HG03520 (cell line): ENCODE results near the gene SLC29A3.
"Not testable (repeated sequence)": the region's sequence is repeated elsewhere in the genome, so short reads cannot be mapped to it uniquely, and the experiment has no call there.

ENCODE experiments used
- ATAC-seq: cut with Tn5 transposase; IDR thresholded peaks from one replicate; pipeline ENCODE4 v1.9.1; 2021; ENCODE audit warnings: mild to moderate bottlenecking, moderate library complexity; ENCODE audit not compliant: unreplicated experiment

The SLC29A3 gene

DNA sequence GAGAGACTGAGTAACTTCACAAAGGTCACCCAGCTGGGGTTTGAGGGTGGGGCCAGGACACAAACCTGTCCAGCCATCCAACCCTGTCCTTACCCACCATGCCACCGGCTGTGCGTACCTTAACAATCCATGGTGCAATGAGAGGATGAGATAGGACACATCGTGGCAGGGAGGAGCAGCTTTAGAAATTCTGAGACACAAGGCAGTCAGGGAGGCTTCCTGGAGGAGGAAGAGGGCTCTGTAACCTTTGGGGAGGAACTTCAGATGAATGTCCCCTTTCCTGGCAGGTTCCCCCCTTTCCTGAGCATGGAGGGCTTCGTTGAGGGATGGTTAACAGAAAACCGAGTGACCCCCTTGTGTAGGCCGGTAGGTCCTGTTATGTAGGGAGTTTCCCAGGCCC is 35.6 kb upstream of the SLC29A3 start:
- no peak for ATAC-seq

DNA sequence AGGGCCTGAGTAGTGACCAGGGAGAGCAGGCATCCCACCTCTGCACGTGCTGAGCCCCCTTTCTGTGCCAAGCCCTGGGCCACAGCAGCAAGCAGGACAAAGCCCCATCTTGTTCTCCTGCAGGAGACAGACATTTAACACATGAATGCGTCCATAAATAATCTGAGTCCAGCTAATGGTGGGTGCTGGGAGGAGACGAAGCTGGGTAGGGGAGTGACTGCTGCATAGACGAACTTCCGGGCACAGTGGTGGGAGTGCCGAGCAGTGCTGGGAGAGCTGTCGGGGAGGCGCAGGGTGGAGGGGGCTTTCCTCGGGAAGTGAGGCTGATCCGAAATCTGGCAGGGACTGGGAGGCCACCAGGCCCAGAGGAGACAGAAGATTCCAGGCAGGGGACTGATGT is 35.2 kb upstream of the SLC29A3 start:
- ATAC-seq: no peak

DNA sequence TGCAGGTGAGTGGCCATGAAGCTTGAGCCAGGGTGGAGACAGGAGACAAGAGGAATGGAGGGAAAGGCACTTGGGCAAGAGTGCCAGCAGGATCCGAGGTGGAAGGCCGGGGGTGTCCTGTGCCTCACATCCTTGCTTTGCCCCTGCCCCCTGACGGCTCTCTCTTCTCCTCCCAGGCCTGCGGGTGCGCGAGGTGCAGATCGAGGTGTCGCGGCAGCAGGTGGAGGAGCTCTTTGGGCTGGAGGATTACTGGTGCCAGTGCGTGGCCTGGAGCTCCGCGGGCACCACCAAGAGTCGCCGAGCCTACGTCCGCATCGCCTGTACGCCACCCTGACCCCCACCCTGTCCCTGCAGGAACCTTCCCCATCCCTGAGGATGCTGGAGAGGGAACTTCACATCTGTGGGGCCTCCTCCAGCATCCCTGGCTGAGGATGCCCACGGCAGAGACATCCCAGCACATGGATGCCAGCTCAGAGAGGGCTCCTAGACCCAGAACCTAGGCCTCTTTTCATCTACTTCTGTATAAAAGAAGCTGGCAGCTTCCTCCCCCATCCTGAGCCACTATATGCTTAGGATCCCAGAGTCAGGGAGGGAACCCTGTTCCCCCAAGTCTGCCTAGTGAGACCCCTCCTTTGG is 34.4 kb upstream of the SLC29A3 start:
- ATAC-seq: no peak

DNA sequence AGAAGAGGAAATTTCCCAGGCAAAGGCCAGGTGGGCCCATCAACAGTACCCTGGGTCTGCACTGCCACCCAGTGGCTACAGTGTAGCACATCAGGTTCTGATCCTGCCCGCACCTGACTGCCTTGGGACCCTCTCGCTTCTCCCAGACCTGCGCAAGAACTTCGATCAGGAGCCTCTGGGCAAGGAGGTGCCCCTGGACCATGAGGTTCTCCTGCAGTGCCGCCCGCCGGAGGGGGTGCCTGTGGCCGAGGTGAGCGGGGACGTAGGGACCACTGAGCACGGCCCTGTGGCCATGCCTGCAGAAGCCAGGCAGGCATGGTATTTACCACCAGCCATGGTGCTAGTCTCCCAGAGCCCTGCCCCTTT is 33.9 kb upstream of the SLC29A3 start:
- ATAC-seq: no peak

DNA sequence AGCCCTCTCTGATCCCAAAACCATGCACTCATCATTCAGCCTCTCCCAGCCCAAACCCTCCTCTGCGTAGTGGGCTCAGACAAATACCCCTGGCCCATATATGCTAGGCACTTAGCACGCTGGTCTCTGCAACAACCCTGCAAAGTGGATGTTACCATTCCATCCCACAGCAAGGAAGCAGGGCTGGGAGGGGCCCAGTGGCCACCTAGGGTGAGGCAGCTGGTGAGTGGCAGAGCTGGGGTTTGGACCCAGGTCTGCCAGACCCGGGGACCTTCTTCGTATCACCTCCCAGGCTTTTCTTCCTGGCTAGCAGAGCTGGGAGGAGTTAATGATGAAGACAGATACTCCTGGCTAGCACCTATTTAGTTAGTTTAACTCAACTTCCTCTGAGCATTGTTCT is 33.1 kb upstream of the SLC29A3 start:
- no peak for ATAC-seq

DNA sequence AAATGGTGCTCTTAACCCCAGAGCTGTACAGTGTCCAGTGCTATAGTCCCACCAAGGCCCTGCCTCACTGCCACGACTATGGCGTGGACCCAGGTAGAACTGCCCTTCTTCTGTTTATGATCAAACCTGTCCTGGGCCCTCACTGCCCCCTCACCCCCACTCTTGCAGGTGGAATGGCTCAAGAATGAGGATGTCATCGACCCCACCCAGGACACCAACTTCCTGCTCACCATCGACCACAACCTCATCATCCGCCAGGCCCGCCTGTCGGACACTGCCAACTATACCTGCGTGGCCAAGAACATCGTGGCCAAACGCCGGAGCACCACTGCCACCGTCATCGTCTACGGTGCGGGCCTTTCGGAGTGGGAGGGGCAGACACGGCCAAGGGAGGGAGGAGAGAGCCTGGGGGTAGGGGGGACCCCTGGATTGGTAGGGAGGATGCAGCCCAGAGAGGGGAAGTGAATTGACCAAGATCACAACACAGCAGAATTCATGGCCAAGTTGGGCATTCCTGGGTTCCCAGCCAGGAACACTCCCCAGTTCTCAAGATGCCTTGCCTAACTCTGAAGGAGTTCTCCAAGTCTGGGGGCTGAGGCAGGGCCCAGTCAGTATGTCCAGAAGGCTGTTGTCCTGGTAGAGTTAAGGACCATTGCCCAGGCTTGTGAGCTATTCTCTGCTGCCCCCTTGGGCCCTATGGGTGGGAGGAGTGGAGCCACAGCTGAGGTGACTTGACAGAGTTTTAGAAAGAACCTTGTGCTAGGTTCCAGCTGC is 32.4 kb upstream of the SLC29A3 start:
- no peak for ATAC-seq

DNA sequence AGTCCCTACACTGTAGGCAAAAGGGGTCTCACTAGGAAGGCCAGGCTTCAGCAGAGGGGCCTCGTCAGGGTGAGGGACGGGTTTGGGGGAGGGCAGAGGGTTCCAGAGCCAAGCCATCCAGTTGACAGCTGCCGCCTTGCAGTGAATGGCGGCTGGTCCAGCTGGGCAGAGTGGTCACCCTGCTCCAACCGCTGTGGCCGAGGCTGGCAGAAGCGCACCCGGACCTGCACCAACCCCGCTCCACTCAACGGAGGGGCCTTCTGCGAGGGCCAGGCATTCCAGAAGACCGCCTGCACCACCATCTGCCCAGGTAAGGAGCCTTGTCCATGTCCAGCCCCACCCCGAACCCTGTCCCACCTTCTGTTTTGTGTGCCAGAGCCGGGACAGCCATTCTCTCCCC is 31.6 kb upstream of the SLC29A3 start:
- no peak for ATAC-seq

DNA sequence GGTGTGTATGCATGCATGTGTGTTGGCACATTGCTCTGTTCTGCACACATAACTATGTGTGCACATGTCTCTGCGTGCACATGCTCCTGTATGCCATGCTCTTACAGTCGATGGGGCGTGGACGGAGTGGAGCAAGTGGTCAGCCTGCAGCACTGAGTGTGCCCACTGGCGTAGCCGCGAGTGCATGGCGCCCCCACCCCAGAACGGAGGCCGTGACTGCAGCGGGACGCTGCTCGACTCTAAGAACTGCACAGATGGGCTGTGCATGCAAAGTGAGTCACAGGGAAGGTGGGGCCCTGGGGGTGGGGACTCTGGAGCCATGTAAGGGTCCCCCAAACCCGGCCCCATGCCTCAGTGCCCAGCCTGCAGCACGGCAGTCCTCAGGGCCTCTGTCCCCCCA is 30.6 kb upstream of the SLC29A3 start:
- ATAC-seq: no peak

DNA sequence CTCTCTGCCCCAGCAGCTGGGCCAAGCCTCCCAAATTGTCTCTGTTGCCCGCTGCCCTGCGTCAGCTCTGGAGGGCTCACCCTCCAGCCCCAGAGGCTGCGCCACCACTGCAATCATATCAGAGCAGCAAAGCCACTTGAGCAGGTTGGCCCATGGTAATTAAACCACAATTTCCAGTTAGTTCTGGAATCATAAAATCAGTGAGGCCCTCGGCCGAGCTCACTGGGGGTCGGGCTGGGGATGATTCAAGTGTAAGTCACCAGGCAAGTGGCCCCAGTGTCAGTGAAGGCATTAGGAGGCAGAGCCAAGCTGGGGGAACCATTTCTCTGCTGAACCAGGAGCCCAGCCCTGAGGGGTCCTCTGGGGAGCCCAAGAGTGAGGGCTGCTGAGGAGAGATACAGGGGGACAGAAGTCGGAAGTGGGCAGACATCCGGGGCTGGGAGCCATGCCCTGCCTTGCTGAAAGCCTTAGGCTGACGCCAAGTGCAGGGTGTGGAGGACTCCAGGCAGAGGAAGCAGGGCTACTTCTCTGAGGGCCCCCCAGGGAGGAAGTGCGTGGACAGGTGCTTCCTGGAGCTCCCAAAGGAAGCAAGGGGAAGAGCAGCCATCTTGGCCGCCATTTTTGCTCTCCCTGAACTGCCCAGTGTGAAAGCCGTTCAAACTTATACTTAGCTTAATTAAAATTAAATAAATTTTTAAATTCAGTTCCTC is 29.5 kb upstream of the SLC29A3 start:
- no peak for ATAC-seq

DNA sequence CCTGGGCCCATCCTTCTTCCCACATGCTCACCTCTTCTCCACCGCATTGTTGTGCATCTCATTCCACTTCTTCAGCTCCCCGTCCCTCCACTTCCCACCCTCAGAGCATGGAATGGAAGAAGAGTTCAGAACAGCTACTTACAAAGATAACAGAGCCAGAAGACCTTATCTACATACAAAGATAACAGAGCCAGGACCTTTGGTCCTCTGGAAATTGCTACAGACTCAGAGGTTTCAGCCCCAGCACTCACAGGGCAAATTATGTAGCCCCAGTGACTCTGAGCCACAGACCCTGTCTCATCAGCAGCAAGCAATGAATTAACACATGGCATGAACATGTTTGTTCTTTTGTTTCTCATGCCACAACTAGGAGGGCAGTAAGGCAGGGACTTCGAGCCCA is 28.7 kb upstream of the SLC29A3 start:
- no peak for ATAC-seq

DNA sequence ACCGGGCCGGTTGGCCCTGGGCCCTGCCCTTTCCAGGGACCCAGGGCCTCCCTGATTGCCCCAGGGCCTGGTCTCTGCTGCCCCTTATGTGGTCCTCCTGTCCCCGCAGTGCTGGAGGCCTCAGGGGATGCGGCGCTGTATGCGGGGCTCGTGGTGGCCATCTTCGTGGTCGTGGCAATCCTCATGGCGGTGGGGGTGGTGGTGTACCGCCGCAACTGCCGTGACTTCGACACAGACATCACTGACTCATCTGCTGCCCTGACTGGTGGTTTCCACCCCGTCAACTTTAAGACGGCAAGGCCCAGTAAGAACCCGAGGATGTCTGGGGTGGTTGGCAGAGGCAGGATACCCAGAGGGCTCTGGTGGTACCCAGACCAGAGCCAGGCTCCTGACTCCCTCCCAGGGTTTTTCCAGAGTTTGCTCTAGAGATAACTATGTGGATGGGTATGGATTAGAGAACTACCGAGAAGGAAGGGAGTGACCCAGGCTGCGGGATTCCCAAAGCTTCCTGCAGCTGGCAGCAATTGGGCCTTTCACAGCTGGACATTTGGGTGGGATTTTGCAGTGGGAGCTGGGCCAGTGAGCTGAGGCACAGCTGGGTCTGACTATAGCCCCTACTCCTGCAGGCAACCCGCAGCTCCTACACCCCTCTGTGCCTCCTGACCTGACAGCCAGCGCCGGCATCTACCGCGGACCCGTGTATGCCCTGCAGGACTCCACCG is 28.1 kb upstream of the SLC29A3 start:
- ATAC-seq: no peak

DNA sequence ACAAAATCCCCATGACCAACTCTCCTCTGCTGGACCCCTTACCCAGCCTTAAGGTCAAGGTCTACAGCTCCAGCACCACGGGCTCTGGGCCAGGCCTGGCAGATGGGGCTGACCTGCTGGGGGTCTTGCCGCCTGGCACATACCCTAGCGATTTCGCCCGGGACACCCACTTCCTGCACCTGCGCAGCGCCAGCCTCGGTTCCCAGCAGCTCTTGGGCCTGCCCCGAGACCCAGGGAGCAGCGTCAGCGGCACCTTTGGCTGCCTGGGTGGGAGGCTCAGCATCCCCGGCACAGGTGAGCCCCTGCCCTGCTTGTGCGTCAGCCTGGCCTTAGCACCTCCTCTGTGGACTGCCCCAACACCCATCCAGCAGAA is 27.5 kb upstream of the SLC29A3 start:
- no peak for ATAC-seq

DNA sequence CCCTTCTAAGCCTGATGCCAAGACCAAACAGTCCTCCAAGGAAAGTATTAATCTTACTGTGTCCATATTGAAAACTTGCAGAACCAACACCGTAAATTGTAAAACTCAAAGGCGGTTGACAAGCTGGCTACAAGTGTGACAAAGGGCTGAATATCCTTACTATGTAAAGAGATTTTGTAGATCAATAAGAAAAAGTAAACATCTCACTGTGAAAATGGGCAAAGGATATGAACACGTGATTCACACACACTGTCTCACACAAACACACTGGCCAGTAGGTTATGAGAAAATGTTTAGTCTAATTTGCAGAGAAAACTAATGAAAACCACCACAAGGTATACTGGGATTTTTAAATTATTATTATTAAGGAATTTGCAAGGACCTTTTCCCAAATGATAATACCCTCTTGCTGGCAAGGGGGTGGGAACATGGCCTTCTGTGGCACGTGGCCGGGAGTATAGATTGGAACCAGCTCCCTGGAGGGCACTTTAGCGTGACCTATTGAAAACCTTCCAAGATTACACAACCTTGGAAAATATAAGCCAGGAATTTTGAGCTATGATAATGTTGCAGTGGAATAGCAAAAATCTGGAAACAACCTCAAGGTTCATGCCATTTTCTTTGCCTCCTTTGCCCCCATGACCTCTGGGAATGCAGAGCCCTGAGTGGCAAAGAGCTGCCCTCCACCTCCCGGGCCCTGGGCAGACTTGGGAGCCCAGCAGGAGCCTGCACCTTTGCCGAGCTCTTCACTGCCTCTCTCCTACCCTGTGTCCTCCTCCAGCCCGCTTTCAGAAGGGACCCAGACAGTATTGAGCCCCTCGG is 26.2 kb upstream of the SLC29A3 start:
- ATAC-seq: no peak

DNA sequence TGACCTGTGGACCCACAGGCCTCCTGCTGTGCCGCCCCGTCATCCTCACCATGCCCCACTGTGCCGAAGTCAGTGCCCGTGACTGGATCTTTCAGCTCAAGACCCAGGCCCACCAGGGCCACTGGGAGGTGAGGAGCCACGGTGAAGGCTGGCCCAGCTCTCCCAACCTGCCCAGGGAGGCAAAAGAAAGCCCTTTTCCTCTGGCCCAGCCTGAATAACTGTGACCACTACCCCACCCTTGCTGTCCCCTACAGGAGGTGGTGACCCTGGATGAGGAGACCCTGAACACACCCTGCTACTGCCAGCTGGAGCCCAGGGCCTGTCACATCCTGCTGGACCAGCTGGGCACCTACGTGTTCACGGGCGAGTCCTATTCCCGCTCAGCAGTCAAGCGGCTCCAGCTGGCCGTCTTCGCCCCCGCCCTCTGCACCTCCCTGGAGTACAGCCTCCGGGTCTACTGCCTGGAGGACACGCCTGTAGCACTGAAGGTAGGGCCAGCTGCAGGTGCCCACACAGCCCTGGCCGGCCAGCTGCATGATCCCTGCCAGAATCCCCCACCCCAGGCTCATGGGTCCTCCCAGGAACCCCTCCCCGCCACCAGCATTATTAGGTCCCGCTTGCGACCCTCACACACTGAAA is 25.5 kb upstream of the SLC29A3 start:
- ATAC-seq: no peak

DNA sequence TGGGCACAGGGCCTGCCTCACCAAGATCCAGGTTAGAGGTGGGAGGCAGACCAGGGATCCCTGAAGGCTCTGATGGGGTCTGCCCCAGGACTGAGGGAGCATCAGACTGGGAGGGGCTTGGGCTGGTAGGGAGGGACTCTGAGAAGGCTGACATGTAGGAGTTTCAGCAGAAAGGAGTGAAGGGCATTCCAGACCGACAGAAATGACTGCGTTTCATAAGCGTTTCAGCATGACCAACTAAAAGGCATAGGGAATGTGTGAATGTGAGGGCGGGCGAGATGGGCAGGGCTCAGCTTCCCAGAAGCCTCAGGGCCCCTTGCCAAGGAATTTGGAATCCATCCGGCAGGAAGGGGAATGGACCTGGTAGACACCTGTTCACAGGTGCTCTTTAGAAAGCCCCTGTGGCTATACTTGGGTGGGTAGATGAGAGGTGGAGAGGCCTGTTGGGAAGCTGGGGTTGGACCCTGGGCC is 24.9 kb upstream of the SLC29A3 start:
- no peak for ATAC-seq

DNA sequence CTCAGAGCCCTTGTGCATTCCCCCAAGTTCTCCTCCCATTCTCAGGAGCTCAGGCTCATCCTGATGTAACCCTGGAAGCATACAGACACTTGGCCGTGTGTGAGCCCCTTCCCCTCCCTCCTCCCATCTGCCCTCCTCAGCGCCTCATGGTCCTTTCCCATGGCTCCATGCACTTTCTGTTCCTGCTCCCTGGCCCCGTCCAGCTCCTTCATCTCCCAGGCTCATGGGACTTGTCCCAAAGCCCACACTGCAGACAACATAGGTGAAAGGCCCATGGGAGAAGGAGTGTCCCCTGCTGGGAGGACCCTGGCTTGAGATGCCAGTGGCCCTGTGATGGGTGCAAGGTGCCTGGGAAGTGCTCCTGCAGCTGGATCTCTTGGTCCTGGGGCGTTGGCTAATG is 24.2 kb upstream of the SLC29A3 start:
- ATAC-seq: no peak

DNA sequence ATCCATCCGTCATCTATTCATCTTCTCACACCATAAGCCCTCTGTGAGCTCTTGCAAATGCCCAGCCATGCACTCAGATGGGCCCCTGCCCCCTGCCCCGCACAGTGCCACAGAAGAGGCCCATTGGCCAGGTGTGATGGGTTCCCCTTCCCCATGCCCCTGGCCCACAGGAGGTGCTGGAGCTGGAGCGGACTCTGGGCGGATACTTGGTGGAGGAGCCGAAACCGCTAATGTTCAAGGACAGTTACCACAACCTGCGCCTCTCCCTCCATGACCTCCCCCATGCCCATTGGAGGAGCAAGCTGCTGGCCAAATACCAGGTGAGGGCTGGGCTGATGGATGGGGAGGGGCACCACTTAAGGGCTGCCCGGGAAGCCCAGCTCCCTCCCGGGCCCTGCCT is 23.4 kb upstream of the SLC29A3 start:
- no peak for ATAC-seq

DNA sequence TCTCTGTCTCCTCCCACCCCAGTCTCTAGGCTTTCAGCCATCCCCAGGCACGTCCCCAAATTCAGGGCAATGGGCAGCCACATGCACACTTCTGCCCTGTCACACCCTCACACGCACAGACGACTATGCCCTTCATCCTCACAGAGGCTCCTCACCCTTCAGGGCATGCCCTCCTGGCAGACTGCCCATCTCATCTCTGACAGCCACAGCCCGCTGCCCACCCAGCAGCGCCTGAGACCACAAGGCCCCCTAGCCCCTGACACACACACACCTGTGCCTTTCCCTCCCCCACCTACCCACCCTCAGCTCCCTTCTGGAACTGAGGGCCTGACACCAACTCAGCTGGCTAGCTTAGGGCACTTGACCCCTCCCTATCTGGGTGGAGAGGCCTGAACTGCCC is 23.0 kb upstream of the SLC29A3 start:
- no peak for ATAC-seq

DNA sequence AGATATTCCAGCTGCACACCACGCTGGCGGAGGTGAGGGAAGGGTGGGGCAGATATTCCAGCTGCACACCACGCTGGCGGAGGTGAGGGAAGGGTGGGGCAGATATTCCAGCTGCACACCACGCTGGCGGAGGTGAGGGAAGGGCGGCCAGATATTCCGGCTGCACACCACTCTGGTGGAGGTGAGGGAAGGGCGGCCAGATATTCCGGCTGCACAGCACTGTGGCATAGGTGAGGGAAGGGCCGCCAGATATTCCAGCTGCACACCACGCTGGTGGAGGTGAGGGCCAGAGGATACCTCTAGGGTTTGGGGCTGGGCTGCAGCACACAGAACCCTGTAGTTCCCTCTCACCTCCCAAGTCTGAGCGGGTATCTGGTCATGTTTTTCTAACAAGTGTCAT is 22.2 kb upstream of the SLC29A3 start:
- ATAC-seq: not testable (repeated sequence)

DNA sequence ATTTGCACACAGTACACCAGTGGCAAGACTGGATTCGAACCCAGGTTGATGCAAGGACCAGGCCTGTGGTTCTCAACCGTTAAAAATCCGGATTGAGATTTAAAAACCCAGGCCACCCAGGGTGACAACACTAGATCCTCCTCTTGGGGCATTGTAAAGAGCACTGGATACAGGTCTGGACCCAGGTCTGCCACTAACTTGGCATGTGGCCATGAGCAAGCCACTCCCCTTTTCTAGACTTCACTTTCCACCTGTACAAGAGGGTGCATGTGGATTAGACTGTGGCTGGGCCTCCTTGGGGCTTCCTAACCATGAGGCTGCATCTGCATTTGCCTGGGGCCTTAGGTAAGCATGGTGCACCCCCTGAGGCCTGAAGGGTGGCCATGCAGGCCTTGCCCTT is 21.7 kb upstream of the SLC29A3 start:
- ATAC-seq: no peak
